ENCODE data around the gene DDX42. TPM values are rescaled to one million over a fixed set of nuclear protein-coding genes. Genes with fewer than 3 reads are reported as not detected.
"Not testable (repeated sequence)": the region's sequence is repeated elsewhere in the genome, so short reads cannot be mapped to it uniquely, and the experiment has no call there.

Gene DDX42
- total RNA-seq, 2 donors from 2014 or later: 119 to 121 TPM

GRCh38 chr17:63796375-63796774 lies 22.4 kb downstream of the DDX42 start:
- not testable (repeated sequence) for H3K4me1 Mint-ChIP-seq; H3K9me3 Mint-ChIP-seq; H3K27me3 Mint-ChIP-seq; ATAC-seq (replicated peaks); H3K4me3 Mint-ChIP-seq; H3K27ac Mint-ChIP-seq
- H3K36me3 Mint-ChIP-seq (ENCODE audit: low read depth): peaks cover 100% of the 10 kb centered on the region

GRCh38 chr17:63798572-63799106 lies 24.7 kb downstream of the DDX42 start:
- H3K36me3 Mint-ChIP-seq (ENCODE audit: low read depth): peaks cover 100% of the 10 kb centered on the region
- ATAC-seq (replicated peaks): no peak
- no peaks in the 10 kb centered on the region for H3K4me1 Mint-ChIP-seq
- no peak overlapping the region for H3K4me3 Mint-ChIP-seq
- H3K27ac Mint-ChIP-seq: no peak overlapping the region
- H3K27me3 Mint-ChIP-seq: no peaks in the 10 kb centered on the region
- no peaks in the 10 kb centered on the region for H3K9me3 Mint-ChIP-seq

- H3K4me3 Mint-ChIP-seq: no peak overlapping the region
- H3K9me3 Mint-ChIP-seq: no peaks in the 10 kb centered on the region
- no peak for ATAC-seq (replicated peaks)
- H3K27me3 Mint-ChIP-seq: no peaks in the 10 kb centered on the region
- H3K27ac Mint-ChIP-seq: no peak overlapping the region
- H3K4me1 Mint-ChIP-seq: peaks cover 5% of the 10 kb centered on the region
- H3K36me3 Mint-ChIP-seq (ENCODE audit: low read depth): peaks cover 100% of the 10 kb centered on the region
Measured at GRCh38 chr17:63800783-63801182, 26.8 kb downstream of the DDX42 start.

GRCh38 chr17:63804328-63804727 lies 30.4 kb downstream of the DDX42 start:
- H3K4me1 Mint-ChIP-seq: peaks cover 10% of the 10 kb centered on the region
- ATAC-seq (replicated peaks): no peak
- H3K36me3 Mint-ChIP-seq (ENCODE audit: low read depth): peaks cover 100% of the 10 kb centered on the region
- H3K27me3 Mint-ChIP-seq: no peaks in the 10 kb centered on the region
- H3K27ac Mint-ChIP-seq: peak overlapping the region; percentile 59
- no peak overlapping the region for H3K4me3 Mint-ChIP-seq
- no peaks in the 10 kb centered on the region for H3K9me3 Mint-ChIP-seq

- H3K27me3 Mint-ChIP-seq: no peaks in the 10 kb centered on the region
- H3K4me1 Mint-ChIP-seq: peaks cover 10% of the 10 kb centered on the region
- H3K4me3 Mint-ChIP-seq: no peak overlapping the region
- H3K9me3 Mint-ChIP-seq: no peaks in the 10 kb centered on the region
- H3K27ac Mint-ChIP-seq: no peak overlapping the region
- H3K36me3 Mint-ChIP-seq (ENCODE audit: low read depth): peaks cover 100% of the 10 kb centered on the region
- ATAC-seq (replicated peaks): no peak
Measured at GRCh38 chr17:63805591-63805990, 31.6 kb downstream of the DDX42 start.

- ATAC-seq (replicated peaks): no peak
- peaks cover 100% of the 10 kb centered on the region for H3K36me3 Mint-ChIP-seq (ENCODE audit: low read depth)
Measured at GRCh38 chr17:63809970-63810369, 36.0 kb downstream of the DDX42 start.

GRCh38 chr17:63816123-63816522 lies 42.2 kb downstream of the DDX42 start:
- no peaks in the 10 kb centered on the region for H3K27me3 Mint-ChIP-seq
- no peaks in the 10 kb centered on the region for H3K9me3 Mint-ChIP-seq
- no peak for ATAC-seq (replicated peaks)
- peaks cover 100% of the 10 kb centered on the region for H3K36me3 Mint-ChIP-seq (ENCODE audit: low read depth)
- H3K4me1 Mint-ChIP-seq: no peaks in the 10 kb centered on the region
- H3K4me3 Mint-ChIP-seq: no peak overlapping the region
- peak overlapping the region; percentile 38 for H3K27ac Mint-ChIP-seq

More at GRCh38 chr17:63809970-63810369, 36.0 kb downstream of the DDX42 start:
- Mint-ChIP-seq H3K4me3 (no peak overlapping the region), H3K27me3 (no peaks in the 10 kb centered on the region), H3K9me3 (no peaks in the 10 kb centered on the region), H3K27ac (no peak overlapping the region), H3K4me1 (peaks cover 9% of the 10 kb centered on the region)

GRCh38 chr17:63816669-63817068 lies 42.7 kb downstream of the DDX42 start:
- Mint-ChIP-seq H3K27me3 (no peaks in the 10 kb centered on the region), H3K4me1 (no peaks in the 10 kb centered on the region), H3K27ac (no peak overlapping the region), H3K9me3 (no peaks in the 10 kb centered on the region), H3K4me3 (no peak overlapping the region), H3K36me3 (ENCODE audit: low read depth) (peaks cover 100% of the 10 kb centered on the region)
- no peak for ATAC-seq (replicated peaks)

- H3K9me3 Mint-ChIP-seq: no peaks in the 10 kb centered on the region
- no peaks in the 10 kb centered on the region for H3K27me3 Mint-ChIP-seq
- H3K36me3 Mint-ChIP-seq (ENCODE audit: low read depth): peaks cover 100% of the 10 kb centered on the region
- no peak for ATAC-seq (replicated peaks)
- H3K27ac Mint-ChIP-seq: peak overlapping the region; percentile 71
- peaks cover 6% of the 10 kb centered on the region for H3K4me1 Mint-ChIP-seq
- H3K4me3 Mint-ChIP-seq: no peak overlapping the region
Measured at GRCh38 chr17:63817736-63818385, 43.9 kb downstream of the DDX42 start.

GRCh38 chr17:63819131-63819530 lies 45.2 kb downstream of the DDX42 start:
- Mint-ChIP-seq H3K9me3 (no peaks in the 10 kb centered on the region), H3K27ac (peak overlapping the region; percentile 71), H3K27me3 (no peaks in the 10 kb centered on the region), H3K4me1 (peaks cover 12% of the 10 kb centered on the region), H3K36me3 (ENCODE audit: low read depth) (peaks cover 100% of the 10 kb centered on the region), H3K4me3 (peak overlapping the region; percentile 5)
- ATAC-seq (replicated peaks): no peak

GRCh38 chr17:63819585-63820537 lies 45.9 kb downstream of the DDX42 start:
- peaks cover 100% of the 10 kb centered on the region for H3K36me3 Mint-ChIP-seq (ENCODE audit: low read depth)
- no peaks in the 10 kb centered on the region for H3K27me3 Mint-ChIP-seq
- peak overlapping the region; percentile 38 for H3K4me3 Mint-ChIP-seq
- H3K9me3 Mint-ChIP-seq: no peaks in the 10 kb centered on the region
- H3K27ac Mint-ChIP-seq: peak overlapping the region; percentile 71
- ATAC-seq (replicated peaks): peak; percentile 36
- peaks cover 19% of the 10 kb centered on the region for H3K4me1 Mint-ChIP-seq

GRCh38 chr17:63820963-63821561 lies 47.1 kb downstream of the DDX42 start:
- peak overlapping the region; percentile 71 for H3K27ac Mint-ChIP-seq
- H3K4me3 Mint-ChIP-seq: peak overlapping the region; percentile 38
- no peaks in the 10 kb centered on the region for H3K27me3 Mint-ChIP-seq
- H3K9me3 Mint-ChIP-seq: no peaks in the 10 kb centered on the region
- H3K36me3 Mint-ChIP-seq (ENCODE audit: low read depth): peaks cover 100% of the 10 kb centered on the region
- peaks cover 28% of the 10 kb centered on the region for H3K4me1 Mint-ChIP-seq
- no peak for ATAC-seq (replicated peaks)

GRCh38 chr17:63821804-63822203 lies 47.8 kb downstream of the DDX42 start:
- H3K27me3 Mint-ChIP-seq: no peaks in the 10 kb centered on the region
- peaks cover 28% of the 10 kb centered on the region for H3K4me1 Mint-ChIP-seq
- H3K4me3 Mint-ChIP-seq: peak overlapping the region; percentile 38
- H3K36me3 Mint-ChIP-seq (ENCODE audit: low read depth): peaks cover 100% of the 10 kb centered on the region
- no peaks in the 10 kb centered on the region for H3K9me3 Mint-ChIP-seq
- peak overlapping the region; percentile 60 for H3K27ac Mint-ChIP-seq
- no peak for ATAC-seq (replicated peaks)

- H3K4me3 Mint-ChIP-seq: peak overlapping the region; percentile 38
- H3K27me3 Mint-ChIP-seq: no peaks in the 10 kb centered on the region
- H3K36me3 Mint-ChIP-seq (ENCODE audit: low read depth): peaks cover 100% of the 10 kb centered on the region
- H3K4me1 Mint-ChIP-seq: peaks cover 28% of the 10 kb centered on the region
- no peaks in the 10 kb centered on the region for H3K9me3 Mint-ChIP-seq
- no peak for ATAC-seq (replicated peaks)
- peak overlapping the region; percentile 60 for H3K27ac Mint-ChIP-seq
Measured at GRCh38 chr17:63822537-63822936, 48.6 kb downstream of the DDX42 start.
